GM19239 (cell line): Measurements from ENCODE around the gene PTPRG.

Experiments
- DNase-seq: peaks from one replicate; pipeline ENCODE4 v3.0.0; 2011; ENCODE audit warnings: low spot score; ENCODE audit not compliant: insufficient read length
- FAIRE-seq: peaks from 2 replicates; lab custom pipeline; 2011; peaks lifted over from hg19 to GRCh38; lab: Jason Lieb, UNC

PTPRG gene

GRCh38 chr3:61582846-61583245, 21.5 kb downstream of the PTPRG start:
- FAIRE-seq (no peak), DNase-seq (no peak)

DNA sequence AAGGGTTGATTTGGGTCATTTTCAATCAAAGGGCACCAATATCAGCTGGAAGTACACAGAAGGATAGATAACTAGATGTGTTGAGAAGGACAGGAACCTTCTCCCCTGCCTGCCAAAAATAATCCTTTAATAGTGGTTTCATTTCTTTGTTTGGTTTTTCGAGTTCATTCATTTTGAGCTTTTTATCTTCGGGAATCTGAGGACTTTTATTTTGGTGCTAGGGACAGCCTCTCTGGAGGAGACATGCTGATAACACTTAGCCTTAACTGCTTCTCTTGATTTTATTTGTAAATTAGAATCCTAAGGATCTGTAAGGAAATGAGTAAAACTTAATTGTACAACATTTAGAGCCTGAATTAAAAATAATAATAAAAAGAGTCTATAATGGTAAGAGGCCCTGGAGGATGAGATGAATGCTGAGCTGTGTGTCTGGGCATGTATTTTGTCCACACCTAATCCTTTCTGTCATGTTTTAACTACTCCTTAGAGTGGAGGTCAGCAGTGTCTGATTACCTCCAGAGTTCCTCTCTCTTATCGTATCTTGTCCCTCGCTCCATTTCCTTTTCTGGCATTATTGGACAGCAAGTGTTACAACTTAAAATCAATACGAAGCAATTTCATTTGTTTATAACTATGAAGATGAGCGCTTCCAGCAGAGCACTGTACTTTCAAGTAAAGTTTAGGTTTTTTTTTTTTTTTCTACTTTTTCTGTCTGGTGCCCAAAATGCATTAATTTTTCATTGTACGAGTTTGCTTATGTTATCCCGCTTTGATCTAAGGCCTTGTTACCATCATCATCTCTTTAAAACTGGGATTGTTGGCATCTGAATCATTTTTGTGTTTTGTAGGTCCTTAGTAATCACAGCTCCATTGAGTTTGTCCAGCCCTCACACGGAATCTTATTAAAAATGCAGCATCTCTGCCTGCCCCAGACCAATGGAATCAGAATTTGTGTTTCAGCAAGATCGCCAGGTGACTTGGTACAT, 22.8 kb downstream of the PTPRG start:
- no peak for DNase-seq
- no peak for FAIRE-seq

GRCh38 chr3:61589856-61590255, 28.5 kb downstream of the PTPRG start:
- no peak for DNase-seq
- FAIRE-seq = no peak

DNA sequence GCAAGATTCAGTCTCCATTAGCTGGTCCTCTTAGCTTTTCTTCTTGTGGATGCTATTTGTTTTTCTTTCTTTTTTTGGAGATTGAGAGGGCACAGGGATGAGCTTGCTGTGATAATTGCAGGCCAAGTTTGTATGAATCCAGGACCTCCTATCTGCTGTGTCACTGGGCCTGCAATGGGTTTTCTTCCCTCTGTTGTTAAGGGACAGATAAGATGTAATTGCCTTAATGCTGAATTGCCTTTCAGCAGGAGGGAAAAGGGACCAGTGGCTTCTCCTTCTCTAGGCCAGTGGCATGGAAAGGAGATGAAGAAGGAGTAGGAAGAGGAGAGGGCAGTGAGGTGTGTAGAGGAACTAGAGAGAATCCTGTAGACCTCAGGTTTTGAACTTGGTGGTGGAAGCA, 29.9 kb downstream of the PTPRG start:
- DNase-seq = no peak
- no peak for FAIRE-seq

DNA sequence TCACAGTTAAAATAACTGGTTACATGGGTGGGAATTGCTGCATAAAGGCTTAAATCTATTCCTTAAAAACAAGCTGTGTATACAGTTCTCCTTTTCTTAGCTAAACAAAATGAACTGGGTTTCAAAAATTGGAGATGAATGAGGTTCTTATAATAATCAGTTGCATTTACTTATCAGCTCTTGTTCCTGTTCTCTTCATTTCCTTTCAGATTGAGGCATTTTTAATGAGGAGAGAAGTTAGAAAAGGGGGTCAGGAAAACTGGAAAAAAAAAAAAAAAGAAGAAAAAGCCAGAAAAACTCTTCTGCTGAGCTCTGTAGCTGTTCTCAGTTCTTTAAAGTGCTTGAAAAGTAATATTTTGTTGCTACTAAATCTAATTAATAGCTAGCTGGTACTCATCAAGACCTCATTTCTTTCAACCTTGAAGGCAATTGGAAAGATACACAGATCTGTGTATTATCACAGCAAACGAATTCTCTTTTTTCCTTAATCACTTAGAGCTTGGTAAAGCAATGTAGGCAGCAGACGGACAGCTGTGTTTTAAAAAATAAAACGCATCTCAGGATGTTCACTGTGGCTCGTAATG, 32.2 kb downstream of the PTPRG start:
- FAIRE-seq (no peak), DNase-seq (no peak)

GRCh38 chr3:61594144-61594963, 33.0 kb downstream of the PTPRG start:
- FAIRE-seq (no peak), DNase-seq (no peak)

DNA sequence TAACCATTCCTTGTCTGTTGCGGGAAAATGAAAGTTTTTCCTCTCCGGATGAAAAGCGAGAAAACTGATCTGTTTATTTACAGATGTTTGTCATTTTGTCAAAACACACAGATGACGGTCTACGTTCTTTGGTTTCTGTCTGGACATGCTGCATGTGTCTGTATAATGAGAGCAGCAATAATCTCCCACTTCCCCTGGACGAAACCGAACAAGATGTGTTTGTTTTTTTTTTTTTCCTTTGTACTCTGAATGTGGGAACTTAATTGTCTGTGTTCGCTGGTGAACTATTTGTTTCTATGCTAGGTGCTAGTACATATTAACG, 33.6 kb downstream of the PTPRG start:
- DNase-seq = no peak
- FAIRE-seq = no peak

- FAIRE-seq (no peak), DNase-seq (no peak)
Observed at GRCh38 chr3:61595288-61595687, 33.9 kb downstream of the PTPRG start.

DNA sequence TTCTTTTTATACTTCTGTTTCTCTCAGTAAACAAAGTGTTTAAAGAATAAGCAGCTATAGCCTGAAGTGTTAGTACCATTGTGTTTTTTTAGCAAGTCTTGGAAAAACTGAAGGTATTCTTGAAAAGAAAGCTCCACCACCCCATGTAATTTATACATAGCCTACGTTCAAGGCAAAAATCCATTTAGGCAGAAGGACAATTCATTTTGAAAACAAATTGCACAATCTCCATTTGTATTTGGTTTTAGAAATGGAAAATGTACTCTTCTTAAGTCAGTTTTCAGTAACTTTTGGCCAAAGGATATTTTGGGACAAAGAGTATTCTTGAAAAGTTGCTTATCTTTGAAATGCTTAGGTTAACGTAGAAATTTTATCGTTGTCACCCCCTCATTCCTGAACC, 34.5 kb downstream of the PTPRG start:
- no peak for FAIRE-seq
- no peak for DNase-seq

- FAIRE-seq (no peak), DNase-seq (no peak)
Observed at GRCh38 chr3:61597906-61598305, 36.5 kb downstream of the PTPRG start.

DNA sequence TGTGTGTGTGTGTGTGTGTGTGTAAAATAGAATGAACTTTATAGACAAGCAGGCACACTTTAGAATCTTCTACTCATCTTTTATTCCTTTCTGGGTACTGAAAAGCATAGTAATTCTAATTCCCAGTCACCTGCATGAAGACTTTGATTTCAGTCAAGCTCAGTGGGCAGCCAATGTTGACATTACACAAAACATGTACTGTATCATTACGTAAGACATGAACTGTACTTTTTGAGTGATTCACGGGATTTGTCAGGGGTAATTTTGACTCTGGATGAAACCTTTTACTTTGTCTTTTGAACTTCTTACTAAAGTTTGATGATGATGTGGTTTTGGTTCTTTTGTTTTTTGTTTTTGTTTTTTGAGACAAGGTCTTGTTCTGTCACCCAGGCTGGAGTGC, 38.8 kb downstream of the PTPRG start:
- FAIRE-seq = no peak

DNA sequence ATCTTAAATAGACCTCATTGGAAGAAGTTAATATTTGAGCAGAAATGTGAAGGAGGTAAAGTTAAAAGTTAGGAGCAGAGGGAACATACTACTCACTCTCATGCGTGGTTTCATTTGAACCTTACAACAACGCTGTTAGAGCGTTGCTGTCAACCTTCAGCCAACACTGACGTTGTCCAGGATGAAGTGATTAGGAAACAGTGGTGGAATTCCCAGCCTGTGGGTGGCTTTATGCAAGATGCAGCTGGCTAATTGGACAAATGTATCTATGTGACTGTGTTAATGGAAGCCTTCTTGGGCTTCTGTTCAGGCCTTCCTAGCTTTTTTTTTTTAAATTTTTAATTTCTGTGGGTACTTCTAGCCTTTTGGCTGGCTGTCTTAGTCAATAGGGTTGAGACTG, 40.5 kb downstream of the PTPRG start:
- DNase-seq (no peak), FAIRE-seq (no peak)

More for the DNA sequence above, 38.8 kb downstream of the PTPRG start:
- DNase-seq = no peak

- DNase-seq = no peak
- FAIRE-seq = no peak
Observed at GRCh38 chr3:61602466-61602865, 41.1 kb downstream of the PTPRG start.

DNA sequence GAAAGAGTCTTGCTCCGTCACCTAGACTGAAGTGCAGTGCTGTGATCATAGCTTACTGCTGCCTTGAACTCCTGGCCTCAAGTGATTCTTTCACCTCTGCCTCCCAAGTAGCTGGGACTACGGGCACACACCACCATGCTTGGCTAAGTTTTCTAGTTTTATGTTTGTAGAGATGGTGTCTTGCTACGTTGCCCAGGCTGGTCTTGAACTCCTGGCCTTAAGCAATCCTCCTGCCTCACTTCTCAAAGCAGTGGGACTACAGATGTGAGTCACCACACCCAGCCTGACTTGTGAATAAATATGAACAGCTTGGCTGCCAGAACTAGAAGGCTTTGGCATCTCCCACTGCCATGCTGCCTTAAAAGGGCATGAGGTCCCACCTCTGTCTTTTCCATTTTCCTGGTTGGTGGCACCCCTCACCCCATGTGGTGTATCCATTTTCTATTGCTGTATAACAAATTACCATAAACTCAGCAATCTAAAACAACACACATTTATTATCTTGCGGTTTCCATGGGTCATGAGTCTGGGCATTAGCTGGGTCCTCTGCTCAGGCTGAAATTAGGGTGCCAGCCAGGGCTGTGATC, 44.3 kb downstream of the PTPRG start:
- FAIRE-seq (no peak), DNase-seq (no peak)

DNA sequence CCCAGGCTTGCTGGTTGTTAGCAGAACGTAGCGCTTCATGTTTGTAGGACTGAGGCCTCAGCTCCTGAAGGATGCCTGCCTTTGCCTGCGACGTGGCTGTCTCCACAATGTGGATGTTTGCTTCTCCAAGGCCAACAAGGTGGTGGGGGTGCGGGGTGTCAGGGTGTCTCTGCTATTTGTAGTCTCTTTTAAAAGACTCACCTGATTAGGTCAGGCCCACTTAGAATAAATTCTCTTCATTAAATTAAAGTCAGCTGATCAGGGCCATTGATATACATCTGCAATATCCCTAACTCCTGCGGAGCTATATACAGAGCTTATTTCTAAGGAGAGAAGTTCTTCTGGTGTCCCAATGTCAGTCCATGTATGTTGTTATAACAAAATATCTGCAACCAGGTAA, 44.8 kb downstream of the PTPRG start:
- DNase-seq (no peak), FAIRE-seq (no peak)

DNA sequence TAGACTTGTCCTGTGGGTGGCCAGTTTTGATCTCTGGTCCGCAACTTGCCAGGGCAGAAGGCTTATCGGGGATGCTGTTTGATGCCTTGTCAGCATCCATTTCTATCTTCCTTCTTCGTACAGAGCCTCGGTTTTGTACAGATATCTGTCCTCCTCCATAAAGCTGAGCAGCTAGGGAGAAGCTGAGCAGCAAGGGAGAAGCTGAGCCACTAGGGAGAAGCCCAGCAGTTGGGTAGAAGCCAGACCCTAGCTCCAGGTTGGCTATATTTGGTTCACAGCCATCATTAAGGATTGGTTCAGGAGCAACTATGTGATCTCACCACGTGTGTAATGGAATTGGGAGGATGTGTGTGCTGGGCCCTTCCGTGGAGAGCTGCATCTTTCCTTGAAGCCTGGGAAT, 46.7 kb downstream of the PTPRG start:
- DNase-seq = no peak
- FAIRE-seq = no peak

DNA sequence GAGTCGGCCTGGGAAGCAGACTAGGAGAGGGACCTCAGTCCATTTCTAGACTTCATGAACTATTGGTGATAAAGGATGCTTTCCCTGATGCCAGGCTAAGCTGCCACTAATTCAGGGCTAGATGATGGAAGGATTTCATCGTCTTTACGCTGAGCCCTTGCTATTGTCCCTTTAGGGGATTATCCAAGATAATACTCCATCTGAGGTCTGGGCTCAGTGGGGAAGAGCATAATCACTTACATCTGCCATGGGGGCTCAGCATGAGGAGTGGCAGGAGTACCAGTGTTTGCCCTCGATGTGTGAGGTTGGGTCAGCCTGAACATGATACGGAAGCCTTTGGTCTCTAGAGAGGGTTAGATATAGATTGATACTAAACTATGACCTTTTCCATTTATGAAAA, 47.3 kb downstream of the PTPRG start:
- FAIRE-seq (no peak), DNase-seq (no peak)

DNA sequence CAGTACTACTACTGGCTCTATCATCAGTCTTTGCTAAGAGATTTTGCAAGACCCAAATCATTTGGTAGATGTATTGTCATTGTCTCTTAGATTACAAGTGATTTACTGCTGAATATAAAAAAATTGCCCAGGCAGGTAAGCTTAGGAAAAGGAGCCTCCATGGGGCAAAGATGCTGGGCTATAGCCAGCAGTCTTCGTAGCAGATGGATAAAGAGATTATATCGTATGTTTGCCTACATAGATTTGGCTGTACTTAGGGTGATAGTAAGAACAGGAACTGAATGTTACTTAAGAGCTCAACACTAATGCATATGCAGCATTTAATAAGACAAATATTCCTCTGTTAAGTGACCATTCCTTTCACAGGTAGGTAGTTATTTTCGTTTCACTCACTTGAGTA, 48.9 kb downstream of the PTPRG start:
- DNase-seq (no peak), FAIRE-seq (no peak)

GRCh38 chr3:61612211-61613194, 51.1 kb downstream of the PTPRG start:
- DNase-seq (no peak), FAIRE-seq (no peak)

DNA sequence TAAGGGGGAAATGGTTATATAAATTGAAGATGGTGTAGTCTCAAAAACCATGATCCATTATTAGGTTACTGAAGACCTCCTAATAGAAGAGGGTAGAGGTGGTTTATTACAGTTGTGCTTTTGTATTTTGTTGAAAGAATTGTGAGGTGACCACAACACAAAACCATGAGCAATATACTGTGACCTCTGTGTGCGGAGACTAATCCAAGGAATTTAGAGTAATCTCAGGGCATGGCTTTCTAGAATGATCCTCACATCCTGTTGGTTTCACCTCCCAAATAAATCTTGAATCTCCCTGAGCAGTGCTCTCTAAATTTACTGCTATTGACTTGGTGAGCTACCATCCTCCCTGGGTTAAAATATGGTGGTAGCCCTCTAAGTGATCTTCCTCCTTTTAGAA, 52.3 kb downstream of the PTPRG start:
- no peak for FAIRE-seq
- DNase-seq = no peak
